Sigmoid colon (tissue), 7 donors: Measurements from ENCODE around the gene MCAT. TPM values are rescaled to one million over a fixed set of nuclear protein-coding genes. Genes with fewer than 3 reads are reported as not detected.

Experiments used
- DNase-seq: peaks from one replicate; pipeline ENCODE4 v3.0.0-alpha.2; 2019
- H3K27ac ChIP-seq, 4 donors: fragments of 200-600 bp; sonication (generic); one replicate each; pipeline ENCODE4 v1.5.1; 2016 to 2019; ENCODE audit warnings: mild to moderate bottlenecking in 1 of 4
- H3K27me3 ChIP-seq, 3 donors: fragments of 200-600 bp; sonication (generic); one replicate each; pipeline ENCODE4 v1.5.1; 2019; ENCODE audit warnings: mild to moderate bottlenecking in 1 of 3
- H3K36me3 ChIP-seq, 4 donors: fragments of 200-600 bp; sonication (generic); one replicate each; pipeline ENCODE4 v1.5.1; 2016 to 2019
- H3K4me1 ChIP-seq, 4 donors: fragments of 200-600 bp; sonication (generic); one replicate each; pipeline ENCODE4 v1.5.1; 2017 to 2019
- H3K4me3 ChIP-seq, 4 donors: fragments of 200-600 bp; sonication (generic); one replicate each; pipeline ENCODE4 v1.5.1; 2017 to 2019; ENCODE audit warnings: mild to moderate bottlenecking in 2 of 4, moderate library complexity in 1 of 4
- H3K9me3 ChIP-seq, 4 donors: fragments of 200-600 bp in 3 of 4; sonication (generic) in 3 of 4; one replicate each; pipeline versions ENCODE4 v1.5.1 to v1.6.1; 2013 to 2019
- CTCF ChIP-seq, 4 experiments: fragments of 450-650 bp in 3 of 4; fragments of 200-600 bp in 1 of 4; IDR thresholded peaks; one replicate each; pipeline ENCODE4 v1.5.1; 2016 to 2019; ENCODE audit warnings: antibody characterized with exemption in 4 of 4, mild to moderate bottlenecking in 3 of 4, moderate library complexity in 2 of 4
- EP300 ChIP-seq, 4 donors: sonication (generic); formaldehyde crosslinking; IDR thresholded peaks; one replicate each; pipeline ENCODE4 v1.6.1; 2017; ENCODE audit warnings: antibody characterized with exemption in 4 of 4
- POLR2A ChIP-seq, 2 donors: fragments of 450-650 bp; IDR thresholded peaks; one replicate each; pipeline ENCODE4 v1.6.1; 2016; ENCODE audit warnings: antibody characterized with exemption in 2 of 2, mild to moderate bottlenecking in 2 of 2, moderate library complexity in 2 of 2
- POLR2AphosphoS5 ChIP-seq, 4 donors: sonication (generic); formaldehyde crosslinking; IDR thresholded peaks; one replicate each; pipeline ENCODE4 v1.6.1; 2017; ENCODE audit warnings: antibody characterized with exemption in 4 of 4
- WGBS, 2 donors: extraction: QIAGEN DNeasy Blood & Tissue Kit; methylation state at CpG; one replicate each; pipeline ENCODE4 v1.1.7; 2013; 5-methylcytosine and 5-hydroxymethylcytosine counted together
- intact Hi-C: fragments of 100-400 bp; cut with DNase I; formaldehyde crosslinking; loops from one replicate; pipeline ENCODE4 v1.15.1; 2023
- polyA plus RNA-seq, 3 donors: library from polyadenylated mRNA; stranded (reverse); fragments of 200-250 nt; gene quantifications; one replicate each; pipeline ENCODE4 v1.2.3, GENCODE V29; 2013
- total RNA-seq, 4 donors: library from RNA; depleted of rRNA; stranded (reverse); fragments of >200 nt; gene quantifications; one replicate each; pipeline ENCODE4 v1.1.0, GENCODE V29; 2016
- donor health status: healthy with polysubstance abuse.
- donor health status: Bipolar disorder and iron deficiency.
- donor health status: healthy.

MCAT gene
- total and polyA plus RNA-seq, 7 donors = 10.2 to 23.4 (median 16.8) TPM

- H3K4me1 ChIP-seq = peaks cover 0 to 25% (median 20%) of the 10 kb centered on the region in 4 donors
- no peaks in the 10 kb centered on the region for H3K9me3 ChIP-seq
- 79 to 85% methylated on average over 3 of the region's 3 CpGs for WGBS, 2 donors
- TF ChIP-seq EP300 (IDR thresholded peaks at IDR 0.05) (no peak), CTCF (IDR thresholded peaks at IDR 0.05) (no peak), POLR2AphosphoS5 (IDR thresholded peaks at IDR 0.05) (no peak), POLR2A (IDR thresholded peaks at IDR 0.05) (no peak)
- DNase-seq = no peak
- no peaks in the 10 kb centered on the region for H3K27me3 ChIP-seq
- intact Hi-C loops = loop anchor here (10.0 kb wide), 1 partner anchor 290 kb away; the partner anchor contains the start of gene ARFGAP3
- peaks cover 0 to 14% (median 0%) of the 10 kb centered on the region in 4 donors for H3K36me3 ChIP-seq
- H3K27ac ChIP-seq = no peak overlapping the region
- H3K4me3 ChIP-seq = no peak overlapping the region
Observed at GRCh38 chr22:43144949-43145348, 1.8 kb upstream of the MCAT start.

- H3K36me3 ChIP-seq = peaks cover 4 to 90% (median 37%) of the 10 kb centered on the region in 4 donors
- H3K4me1 ChIP-seq = peaks cover 0 to 10% (median 6%) of the 10 kb centered on the region in 4 donors
- intact Hi-C loops = no loop called here
- TF ChIP-seq POLR2A (IDR thresholded peaks at IDR 0.05) (no peak), CTCF (IDR thresholded peaks at IDR 0.05) (no peak), POLR2AphosphoS5 (IDR thresholded peaks at IDR 0.05) (no peak), EP300 (IDR thresholded peaks at IDR 0.05) (no peak)
- H3K9me3 ChIP-seq = no peaks in the 10 kb centered on the region
- no peak overlapping the region for H3K4me3 ChIP-seq
- DNase-seq = no peak
- H3K27ac ChIP-seq = no peak overlapping the region
- no peaks in the 10 kb centered on the region for H3K27me3 ChIP-seq
- WGBS, 2 donors = 80 to 83% methylated on average over 10 of the region's 10 CpGs
Observed at GRCh38 chr22:43136801-43137200, 6.4 kb downstream of the MCAT start.

- 43 to 49% methylated on average over 9 of the region's 9 CpGs for WGBS, 2 donors
Observed at GRCh38 chr22:43136255-43136654, 6.9 kb downstream of the MCAT start.

GRCh38 chr22:43135565-43135964 lies 7.6 kb downstream of the MCAT start:
- no peak for DNase-seq
- no peaks in the 10 kb centered on the region for H3K4me1 ChIP-seq
- no peak for TF ChIP-seq CTCF (IDR thresholded peaks at IDR 0.05)
- TF ChIP-seq POLR2AphosphoS5 (IDR thresholded peaks at IDR 0.05) = no peak
- no peak for TF ChIP-seq POLR2A (IDR thresholded peaks at IDR 0.05)
- no peak for TF ChIP-seq EP300 (IDR thresholded peaks at IDR 0.05)
- peaks cover 4 to 82% (median 37%) of the 10 kb centered on the region in 4 donors for H3K36me3 ChIP-seq
- intact Hi-C loops = no loop called here
- H3K4me3 ChIP-seq = no peak overlapping the region
- no peak overlapping the region for H3K27ac ChIP-seq
- WGBS, 2 donors = 69 to 87% methylated on average over 5 of the region's 5 CpGs
- no peaks in the 10 kb centered on the region for H3K9me3 ChIP-seq
- H3K27me3 ChIP-seq = no peaks in the 10 kb centered on the region

More at GRCh38 chr22:43136255-43136654, 6.9 kb downstream of the MCAT start:
- TF ChIP-seq CTCF (IDR thresholded peaks at IDR 0.05) (peak in 2 of 4 experiments; percentile 23 to 31), POLR2AphosphoS5 (IDR thresholded peaks at IDR 0.05) (no peak), POLR2A (IDR thresholded peaks at IDR 0.05) (no peak)
- intact Hi-C loops = no loop called here
- Histone ChIP-seq H3K4me3 (no peak overlapping the region), H3K36me3 (peaks cover 4 to 89% (median 37%) of the 10 kb centered on the region in 4 donors), H3K27me3 (no peaks in the 10 kb centered on the region), H3K27ac (no peak overlapping the region), H3K9me3 (no peaks in the 10 kb centered on the region), H3K4me1 (peaks cover 0 to 4% (median 2%) of the 10 kb centered on the region in 4 donors)
- DNase-seq = no peak

GRCh38 chr22:43134553-43134952 lies 8.6 kb downstream of the MCAT start:
- 97% methylated on average over 4 of the region's 4 CpGs for WGBS, 2 donors
- intact Hi-C loops = no loop called here
- no peak overlapping the region for H3K4me3 ChIP-seq

More at GRCh38 chr22:43134553-43134952, 8.6 kb downstream of the MCAT start:
- no peak overlapping the region for H3K27ac ChIP-seq
- TF ChIP-seq EP300 (IDR thresholded peaks at IDR 0.05) (no peak), CTCF (IDR thresholded peaks at IDR 0.05) (no peak), POLR2A (IDR thresholded peaks at IDR 0.05) (no peak), POLR2AphosphoS5 (IDR thresholded peaks at IDR 0.05) (no peak)
- no peaks in the 10 kb centered on the region for H3K9me3 ChIP-seq
- H3K27me3 ChIP-seq = no peaks in the 10 kb centered on the region
- H3K4me1 ChIP-seq = no peaks in the 10 kb centered on the region
- peaks cover 4 to 72% (median 37%) of the 10 kb centered on the region in 4 donors for H3K36me3 ChIP-seq
- DNase-seq = no peak
